Left hindlimb (tissue), 1 donor: Measurements from ENCODE around the gene TNS2.
A peak's percentile ranks its signal among the peaks of the same experiment; 100 is the strongest.
"Not testable (repeated sequence)": the region's sequence is repeated elsewhere in the genome, so short reads cannot be mapped to it uniquely, and the experiment has no call there.

Source experiments
- DNase-seq: peaks from one replicate; pipeline ENCODE4 v3.0.0-alpha.2; 2018

The TNS2 gene

GRCh38 chr12:53096089-53096741 is 46.4 kb downstream of the TNS2 start:
- peak; percentile 84 for DNase-seq

GRCh38 chr12:53096759-53097158 is 46.9 kb downstream of the TNS2 start:
- DNase-seq: peak; percentile 54

GRCh38 chr12:53097207-53097563 is 47.3 kb downstream of the TNS2 start:
- DNase-seq: no peak

DNA sequence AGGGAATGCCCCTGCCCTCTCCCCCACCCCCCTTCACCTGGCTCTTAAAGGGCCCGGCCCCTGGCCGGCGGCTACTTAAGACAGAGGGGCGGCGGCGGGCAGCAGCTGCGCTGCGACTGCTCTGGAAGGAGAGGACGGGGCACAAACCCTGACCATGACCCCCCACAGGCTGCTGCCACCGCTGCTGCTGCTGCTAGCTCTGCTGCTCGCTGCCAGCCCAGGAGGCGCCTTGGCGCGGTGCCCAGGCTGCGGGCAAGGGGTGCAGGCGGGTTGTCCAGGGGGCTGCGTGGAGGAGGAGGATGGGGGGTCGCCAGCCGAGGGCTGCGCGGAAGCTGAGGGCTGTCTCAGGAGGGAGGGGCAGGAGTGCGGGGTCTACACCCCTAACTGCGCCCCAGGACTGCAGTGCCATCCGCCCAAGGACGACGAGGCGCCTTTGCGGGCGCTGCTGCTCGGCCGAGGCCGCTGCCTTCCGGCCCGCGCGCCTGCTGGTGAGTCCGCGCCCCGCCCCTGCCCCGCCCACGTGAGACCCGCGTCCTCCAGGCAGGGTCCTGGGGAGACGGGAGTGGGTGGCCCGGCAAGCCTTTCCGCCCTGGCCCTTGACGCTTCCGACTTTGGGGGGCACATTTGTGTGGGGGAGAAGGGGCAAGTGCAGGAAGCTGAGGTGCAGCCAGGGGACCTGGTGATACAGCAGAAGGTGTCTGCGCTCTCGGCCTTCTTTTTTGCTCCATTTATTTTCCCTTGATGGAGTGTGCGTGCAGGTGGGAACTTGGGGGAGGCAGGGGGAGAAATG is 47.9 kb downstream of the TNS2 start, which contains the start of gene IGFBP6:
Gene IGFBP6 (plus strand): TSS at position 104 of the 790 bp plus-strand sequence. CDS start 51 bp downstream, at position 155.
- DNase-seq: peak; percentile 79

- peak; percentile 46 for DNase-seq
These were observed 48.6 kb downstream of the TNS2 start for GRCh38 chr12:53098354-53098981.

- peak; percentile 93 for DNase-seq
These were observed 49.4 kb downstream of the TNS2 start for GRCh38 chr12:53099071-53099882.

GRCh38 chr12:53100466-53101151 is 50.7 kb downstream of the TNS2 start:
- DNase-seq: no peak

DNA sequence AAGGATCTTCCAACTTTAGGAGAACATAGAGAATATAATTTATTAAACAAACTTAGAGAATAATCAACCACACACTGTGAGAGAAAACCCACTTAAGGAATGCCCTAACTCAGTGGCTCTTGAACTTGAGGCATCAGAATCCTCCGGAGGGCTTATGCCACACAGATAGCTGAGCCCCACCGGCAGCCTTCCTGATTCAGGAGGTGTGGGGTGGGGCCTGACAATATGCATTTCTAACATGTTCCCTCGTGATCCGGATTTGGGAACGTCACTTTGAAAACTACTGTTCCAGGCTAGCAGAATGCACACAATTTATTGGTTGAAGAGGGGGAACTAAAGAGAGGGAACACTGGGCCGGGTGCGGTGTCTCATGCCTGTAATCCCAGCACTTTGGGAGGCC is 51.4 kb downstream of the TNS2 start:
- DNase-seq: no peak

DNA sequence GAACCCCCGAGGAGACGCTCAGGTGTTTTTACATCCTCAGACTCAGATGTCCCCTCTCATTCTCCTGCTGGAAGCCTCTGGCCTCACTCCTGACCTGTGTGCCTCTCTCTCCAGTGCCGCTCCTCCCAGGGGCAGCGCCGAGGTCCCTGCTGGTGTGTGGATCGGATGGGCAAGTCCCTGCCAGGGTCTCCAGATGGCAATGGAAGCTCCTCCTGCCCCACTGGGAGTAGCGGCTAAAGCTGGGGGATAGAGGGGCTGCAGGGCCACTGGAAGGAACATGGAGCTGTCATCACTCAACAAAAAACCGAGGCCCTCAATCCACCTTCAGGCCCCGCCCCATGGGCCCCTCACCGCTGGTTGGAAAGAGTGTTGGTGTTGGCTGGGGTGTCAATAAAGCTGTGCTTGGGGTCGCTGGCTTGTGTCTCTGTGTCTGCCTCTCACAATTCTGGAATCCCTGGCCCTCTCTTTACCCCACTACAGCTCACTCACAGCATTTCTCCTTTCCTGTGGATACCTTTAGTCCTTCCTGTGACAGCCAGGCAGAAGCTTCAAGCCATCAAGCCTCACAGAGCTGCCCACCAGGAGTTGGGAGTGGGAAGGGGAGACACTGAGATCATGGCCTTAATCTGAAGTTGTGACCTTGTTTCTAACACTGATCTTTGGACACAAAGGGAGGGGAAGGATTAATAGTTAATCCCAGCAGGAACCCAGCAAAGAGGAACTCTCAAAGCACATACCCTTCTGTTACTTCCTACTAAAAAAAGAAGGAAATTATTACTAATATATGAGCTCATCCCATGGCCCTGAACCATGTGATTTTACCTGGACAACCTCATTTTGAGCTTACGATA is 52.3 kb downstream of the TNS2 start:
- DNase-seq: no peak

- DNase-seq: no peak
These were observed 53.3 kb downstream of the TNS2 start, which contains the start of gene SOAT2 for GRCh38 chr12:53102883-53103807. TSS of gene SOAT2 (plus strand) at chr12:53103486. CDS start at chr12:53103578, 92 bp downstream.

- no peak for DNase-seq
These were observed 54.0 kb downstream of the TNS2 start for GRCh38 chr12:53103860-53104305.

- DNase-seq: no peak
These were observed 55.4 kb downstream of the TNS2 start for GRCh38 chr12:53105256-53105655.

- DNase-seq: no peak
These were observed 56.0 kb downstream of the TNS2 start for GRCh38 chr12:53105712-53106439.

- no peak for DNase-seq
These were observed 57.3 kb downstream of the TNS2 start for GRCh38 chr12:53107122-53107521.

DNA sequence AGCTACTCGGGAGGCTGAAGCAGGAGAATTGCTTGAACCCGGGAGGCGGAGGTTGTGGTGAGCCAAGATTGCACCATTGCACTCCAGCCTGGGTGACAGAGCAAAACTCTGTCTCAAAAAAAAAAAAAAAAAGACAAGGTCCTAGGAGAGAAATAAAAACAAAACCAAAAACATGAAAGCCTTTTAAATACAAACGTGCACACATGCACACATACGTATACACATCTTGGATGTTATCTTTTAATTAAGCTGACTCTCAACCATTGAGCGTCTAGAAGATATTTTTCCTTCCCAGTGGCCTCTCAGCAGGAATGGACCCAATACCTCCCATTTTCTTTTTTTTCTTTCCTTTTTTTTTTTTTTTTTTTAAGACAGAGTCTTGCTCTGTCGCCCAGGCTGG is 62.6 kb downstream of the TNS2 start:
- DNase-seq: not testable (repeated sequence)

- no peak for DNase-seq
These were observed 63.4 kb downstream of the TNS2 start for GRCh38 chr12:53113136-53113705.

DNA sequence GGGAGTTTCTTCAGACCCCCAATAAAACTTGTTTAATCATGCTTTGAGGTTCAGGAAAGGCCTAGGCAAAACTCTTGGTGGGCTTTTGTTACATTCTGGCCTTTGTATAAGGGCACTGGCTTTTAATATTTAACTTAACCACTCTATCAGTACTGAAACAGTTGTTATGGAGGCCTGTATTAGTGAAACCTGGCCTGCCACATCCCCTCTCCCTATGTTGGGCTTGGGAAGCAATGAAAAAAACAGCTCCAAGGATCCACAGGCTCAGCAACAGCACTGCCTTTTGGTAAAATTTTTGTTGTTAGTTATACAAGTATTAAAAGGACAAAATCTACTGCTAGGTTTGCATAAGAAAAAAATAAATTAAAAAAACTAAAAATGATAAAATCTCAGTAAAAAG is 64.1 kb downstream of the TNS2 start:
- DNase-seq: no peak
